NCI-H146 (cell line): Measurements from ENCODE around the gene SYTL1.

ENCODE experiments used
- DNase-seq: peaks from one replicate; lab custom pipeline; 2025; lab: John Stamatoyannopoulos, UW

SYTL1 gene

DNA sequence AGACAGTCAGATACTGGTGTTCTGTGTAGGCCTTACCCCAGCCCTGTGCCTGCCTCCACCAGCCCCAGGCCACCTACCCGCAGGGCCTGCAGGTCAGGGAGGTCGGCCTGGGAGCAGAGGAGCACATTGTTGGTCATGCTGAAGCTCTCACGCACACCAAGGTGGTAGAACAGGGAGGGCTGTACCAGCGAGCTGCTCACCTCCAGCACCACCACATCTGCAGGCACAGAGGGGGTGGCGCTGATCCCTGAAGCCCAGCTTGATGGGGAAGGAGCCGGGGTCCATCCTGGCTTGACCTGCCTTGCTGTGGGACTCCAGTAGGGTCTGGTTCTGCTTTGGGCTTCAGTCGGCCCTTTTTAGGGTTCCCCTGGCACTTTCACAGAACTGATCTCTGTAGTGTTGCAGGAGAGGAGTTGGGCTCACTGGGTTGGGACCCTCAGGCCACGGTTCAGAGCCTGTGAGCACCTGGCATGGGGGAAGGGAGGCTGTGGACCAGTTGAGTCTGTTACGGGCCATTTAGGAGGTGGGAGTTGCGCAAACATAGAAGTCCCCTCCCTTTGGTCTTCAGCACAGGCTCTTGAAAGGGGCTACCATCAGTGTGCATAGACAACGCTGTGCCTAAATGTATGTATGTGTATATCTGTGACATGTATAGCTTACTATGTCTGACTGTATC is 23.0 kb downstream of the SYTL1 start:
- DNase-seq: no peak

DNA sequence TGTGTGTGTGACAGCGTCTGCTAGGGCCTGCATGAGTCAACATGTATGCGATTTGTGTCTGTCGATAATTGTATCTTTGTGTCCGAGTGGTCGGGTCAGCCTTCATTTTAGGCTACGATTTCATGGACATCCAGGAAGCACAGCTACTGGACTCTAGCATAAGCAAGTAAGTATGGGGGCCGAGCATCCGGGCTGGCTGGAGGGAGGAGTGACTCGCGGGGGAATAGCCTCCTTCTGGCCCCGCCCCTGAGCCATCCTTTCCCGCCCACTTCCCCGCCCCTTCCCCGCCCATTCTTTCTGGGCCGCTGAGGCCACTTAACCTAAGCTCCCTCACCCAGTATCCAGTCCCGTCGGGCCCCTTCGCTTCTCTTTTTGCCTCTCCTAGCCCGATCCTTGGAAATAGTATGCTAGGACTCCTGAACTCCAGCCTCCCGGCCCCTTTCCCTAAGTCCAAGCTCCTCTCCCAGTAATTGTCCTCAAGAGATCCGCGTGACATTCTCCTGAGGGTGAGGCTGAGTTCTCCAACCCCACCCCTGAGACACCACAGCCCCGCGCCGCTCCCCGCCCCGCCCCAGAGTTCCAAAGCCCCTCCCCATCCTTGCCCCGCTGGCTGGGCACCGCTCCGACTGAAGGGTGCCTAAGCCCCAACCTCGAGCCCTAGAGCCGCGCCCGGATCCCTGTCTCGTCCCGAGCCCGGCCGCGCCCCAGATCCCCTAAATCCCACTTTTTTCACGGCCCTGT is 23.7 kb downstream of the SYTL1 start:
- peak; percentile 79 for DNase-seq

DNA sequence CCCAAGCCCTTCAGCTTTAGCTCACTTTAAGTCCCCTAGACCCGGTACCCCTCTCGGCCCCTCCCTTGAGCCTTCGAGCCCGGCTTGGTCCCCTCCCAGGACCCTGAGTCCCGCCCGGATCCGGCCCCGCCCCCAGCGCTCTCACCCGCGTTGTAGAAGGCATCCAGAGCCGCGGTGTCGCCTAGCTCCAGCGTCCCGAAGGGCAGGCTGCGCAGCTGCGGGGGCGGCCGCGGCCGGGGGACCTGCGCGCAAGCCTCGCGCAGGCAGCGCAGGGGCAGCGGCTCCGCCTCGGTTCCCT is 24.2 kb downstream of the SYTL1 start:
- DNase-seq: peak; percentile 66

- DNase-seq: peak; percentile 65
Measured at GRCh38 chr1:27366411-27367159, 24.8 kb downstream of the SYTL1 start, which contains the start of gene MAP3K6. Gene MAP3K6 (minus strand): TSS chr1:27366961. CDS start chr1:27366597, 364 bp downstream.

DNA sequence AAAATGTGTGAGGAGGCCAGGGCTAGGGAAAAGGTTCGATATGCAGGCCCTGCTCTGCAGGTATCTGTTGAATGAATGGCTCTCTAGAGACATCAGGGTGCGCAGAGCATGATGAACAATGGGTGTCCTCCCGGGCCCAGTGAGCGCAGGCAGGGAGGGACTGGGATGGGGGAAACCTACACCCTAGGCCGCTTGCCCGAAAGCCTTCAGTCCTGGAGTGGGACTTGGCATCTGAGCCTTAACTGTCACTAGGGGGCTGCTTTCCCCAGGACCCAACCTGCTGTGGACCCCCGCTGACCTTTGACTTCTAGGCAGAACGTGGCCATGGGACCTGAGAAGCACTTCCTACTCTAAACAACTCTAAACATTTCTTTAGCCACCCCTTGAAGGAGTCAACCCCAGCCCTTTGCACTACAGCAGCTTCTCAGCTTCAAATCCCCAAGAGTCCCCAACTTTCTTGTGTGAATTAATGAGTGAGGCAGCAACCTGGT is 25.4 kb downstream of the SYTL1 start:
- DNase-seq: no peak

- no peak for DNase-seq
Measured at GRCh38 chr1:27368869-27369582, 27.2 kb downstream of the SYTL1 start.

DNA sequence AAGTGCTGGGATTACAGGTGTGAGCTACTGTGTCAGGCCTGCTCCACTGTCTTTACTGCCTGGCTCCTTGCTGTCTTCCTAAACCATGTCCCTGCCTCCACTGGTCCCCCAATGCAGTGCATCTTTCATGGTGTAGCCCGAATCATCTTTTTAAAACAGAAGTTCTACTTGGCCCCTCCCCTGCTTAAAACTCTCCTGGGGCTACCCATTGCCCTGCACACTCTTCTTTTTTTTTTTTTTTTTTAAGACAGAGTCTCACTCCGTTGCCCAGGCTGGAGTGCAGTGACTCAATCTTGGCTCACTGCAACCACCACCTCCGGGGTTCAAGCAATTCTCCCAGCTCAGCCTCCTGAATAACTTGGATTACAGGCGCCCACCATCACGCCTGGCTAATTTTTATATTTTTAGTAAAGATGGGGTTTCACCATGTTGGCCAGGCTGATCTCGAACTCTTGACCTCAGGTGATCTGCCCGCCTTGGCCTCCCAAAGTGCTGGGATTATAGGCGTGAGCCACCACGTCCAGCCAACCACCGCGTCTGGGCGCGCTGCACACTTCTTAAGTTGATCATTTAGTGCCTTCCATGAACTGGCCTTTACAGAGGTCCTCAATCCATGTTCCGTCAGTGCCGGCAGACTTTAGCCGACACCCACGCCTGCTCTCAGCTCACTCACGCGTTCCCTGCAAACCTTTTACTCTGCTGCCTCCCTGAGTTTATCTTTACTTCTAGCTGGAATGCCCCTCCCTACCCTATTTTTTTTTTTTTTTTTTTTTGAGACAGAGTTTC is 30.4 kb downstream of the SYTL1 start:
- no peak for DNase-seq

DNA sequence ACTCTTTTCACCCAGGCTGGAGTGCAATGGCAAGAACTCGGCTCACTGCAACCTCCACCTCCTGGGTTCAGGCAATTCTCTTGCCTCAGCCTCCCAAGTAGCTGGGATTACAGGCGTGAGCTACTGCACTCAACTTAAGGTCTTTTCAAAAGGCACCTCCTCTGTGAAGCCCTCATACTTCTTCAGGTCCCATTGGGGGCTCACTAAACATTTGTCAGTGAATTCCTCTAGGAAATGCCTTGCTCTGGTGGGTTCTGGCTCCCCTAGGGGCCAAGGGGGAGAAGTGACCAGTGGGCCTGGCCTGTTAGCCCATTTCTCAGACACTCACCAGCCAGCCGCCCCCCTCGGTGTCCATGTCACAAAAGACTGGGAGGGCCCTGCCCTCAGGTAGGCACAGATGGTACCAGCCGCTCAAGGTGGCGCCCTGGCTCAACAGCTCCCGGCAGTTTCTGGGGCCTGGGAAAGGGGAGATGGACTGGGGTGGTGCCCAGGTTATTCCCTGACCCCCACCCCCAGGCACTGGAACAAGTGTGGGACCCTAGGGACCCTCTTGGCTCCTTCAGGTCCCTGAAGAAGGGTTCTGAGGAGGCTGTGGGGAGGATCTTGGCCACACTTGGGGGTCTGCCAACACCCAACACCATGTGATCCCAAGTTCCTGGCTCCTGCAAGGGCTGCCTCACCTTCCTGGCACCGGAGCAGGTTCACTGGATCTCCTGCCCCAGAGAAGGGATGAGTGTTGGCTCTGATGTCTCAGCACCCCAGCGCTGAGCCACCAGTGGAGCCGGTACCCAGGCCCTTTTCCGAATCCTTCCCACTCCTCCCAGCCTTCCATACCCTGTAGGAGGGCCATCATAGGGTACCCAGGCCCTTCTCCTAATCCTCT is 31.2 kb downstream of the SYTL1 start:
- no peak for DNase-seq

DNA sequence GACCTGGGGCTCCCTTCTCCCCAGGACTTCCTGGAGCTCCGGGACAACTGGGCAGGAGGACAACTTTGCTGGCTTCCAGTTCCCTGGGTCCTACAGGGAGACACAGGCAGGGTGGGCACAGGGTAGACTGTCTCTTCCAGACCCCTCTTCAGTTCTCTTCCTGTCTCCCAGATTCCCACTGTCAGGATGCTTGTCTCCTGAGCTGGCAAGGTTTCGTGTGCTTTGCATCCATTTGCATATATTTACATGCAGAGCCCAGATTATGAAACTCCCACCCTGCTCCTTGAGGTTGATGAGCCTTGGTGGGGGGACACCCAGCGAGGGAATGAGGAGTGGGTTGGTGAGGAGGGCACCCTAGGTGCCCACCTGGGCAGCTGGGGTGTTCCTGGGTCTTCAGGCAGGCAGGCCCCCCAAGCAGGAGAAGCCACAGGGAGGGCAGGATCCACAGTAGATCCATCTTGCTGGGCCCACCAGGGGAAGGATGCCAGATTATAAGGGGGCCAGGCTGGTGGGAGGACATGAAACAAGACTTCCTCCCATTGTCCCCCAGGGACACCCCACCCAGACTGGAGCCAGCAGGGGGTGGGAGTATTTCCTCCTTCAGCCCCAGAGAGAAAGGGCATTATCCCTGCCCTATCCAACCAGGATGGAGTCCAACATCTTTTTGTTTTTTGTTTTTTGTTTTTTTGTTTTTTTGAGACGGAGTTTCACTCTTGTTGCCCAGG is 32.7 kb downstream of the SYTL1 start, which contains the start of gene FCN3:
FCN3 (minus strand) TSS at position 463 of the 725 bp plus-strand sequence; CDS start at position 457, 6 bp downstream.
- no peak for DNase-seq

DNA sequence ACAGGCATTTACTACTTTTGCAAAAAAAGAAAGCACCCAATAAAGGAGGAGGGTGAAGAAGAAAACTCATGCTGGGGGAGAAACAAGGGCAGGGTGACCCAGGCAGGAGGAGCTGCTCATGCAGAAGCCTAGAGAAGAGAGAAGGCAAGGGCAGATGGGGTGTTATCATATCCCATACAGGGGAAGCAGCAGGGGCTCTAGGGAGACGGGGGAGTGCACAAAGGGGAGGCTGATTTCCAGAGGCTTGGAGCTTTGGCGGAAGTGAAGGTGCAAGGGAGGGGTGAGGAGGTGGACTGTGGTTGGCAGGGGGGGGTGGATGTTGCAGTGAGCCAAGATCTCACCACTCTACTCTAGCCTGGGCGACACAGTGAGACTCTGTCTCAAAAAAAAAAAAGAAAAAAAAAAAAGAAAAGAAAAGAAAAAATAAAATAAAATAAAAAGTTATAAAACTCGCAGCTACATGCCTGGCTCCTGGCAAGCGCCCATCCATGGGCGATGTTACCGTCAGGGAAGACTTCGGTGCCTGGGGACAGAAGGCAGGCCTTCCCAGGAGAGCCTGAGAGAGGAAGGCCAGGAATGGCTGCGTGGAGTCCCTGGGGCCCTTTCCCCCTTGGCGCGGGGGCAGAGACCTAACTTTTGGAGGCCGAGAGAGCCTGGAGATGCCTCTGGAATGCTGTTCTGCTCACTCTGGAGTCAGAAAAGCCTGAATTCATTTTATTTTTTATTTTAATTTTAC is 36.1 kb downstream of the SYTL1 start:
- DNase-seq: peak; percentile 1

GRCh38 chr1:27379564-27380122 is 37.8 kb downstream of the SYTL1 start:
- DNase-seq: no peak

GRCh38 chr1:27380224-27380623 is 38.4 kb downstream of the SYTL1 start:
- DNase-seq: no peak

DNA sequence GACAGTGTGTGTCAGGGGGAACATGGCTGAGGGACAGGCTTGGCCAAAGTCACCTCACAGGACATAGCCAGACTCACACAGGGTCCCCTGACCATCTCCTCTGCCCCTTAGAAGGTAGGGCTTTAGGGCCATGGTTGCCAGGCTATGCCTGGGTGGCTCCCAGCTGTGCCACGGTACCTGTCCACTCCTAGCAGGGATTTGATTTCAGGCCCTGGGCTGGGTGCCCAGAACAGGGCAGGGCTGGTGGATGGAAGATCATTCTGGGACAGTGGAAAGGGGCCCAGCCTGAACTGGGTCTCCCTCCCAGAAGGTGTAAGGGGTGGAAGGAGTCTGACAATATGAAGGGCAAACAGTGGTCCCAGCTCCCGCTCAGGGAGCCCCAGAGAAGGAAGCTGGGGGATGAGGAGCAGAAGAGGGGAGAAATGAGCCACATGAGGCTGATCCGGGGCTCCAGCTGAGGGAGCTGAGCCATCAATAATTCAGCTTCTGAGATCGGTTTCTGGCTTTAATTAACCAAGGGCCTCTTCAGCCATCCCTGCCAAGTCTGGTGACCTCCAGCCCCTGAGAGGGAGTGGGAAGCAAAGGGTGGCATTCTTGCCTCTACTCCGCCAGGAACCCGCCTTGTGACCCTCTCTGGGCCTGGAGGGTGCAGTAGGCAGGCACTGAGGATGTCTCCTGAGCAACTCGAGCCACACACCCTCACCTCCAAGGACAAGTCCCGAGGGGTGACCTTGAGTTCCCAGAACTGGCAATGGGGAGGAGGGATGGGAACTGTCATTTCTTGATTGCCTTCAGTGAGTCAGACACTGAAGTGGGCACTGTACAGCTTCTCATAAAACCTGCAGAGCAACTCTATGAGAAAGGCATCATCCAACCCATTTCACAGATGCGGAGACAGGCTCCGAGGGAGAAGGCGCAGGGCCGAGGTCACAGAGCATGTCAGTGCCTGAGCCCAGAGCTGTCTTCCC is 39.2 kb downstream of the SYTL1 start:
- DNase-seq: no peak

GRCh38 chr1:27381969-27382762 is 40.3 kb downstream of the SYTL1 start:
- no peak for DNase-seq

DNA sequence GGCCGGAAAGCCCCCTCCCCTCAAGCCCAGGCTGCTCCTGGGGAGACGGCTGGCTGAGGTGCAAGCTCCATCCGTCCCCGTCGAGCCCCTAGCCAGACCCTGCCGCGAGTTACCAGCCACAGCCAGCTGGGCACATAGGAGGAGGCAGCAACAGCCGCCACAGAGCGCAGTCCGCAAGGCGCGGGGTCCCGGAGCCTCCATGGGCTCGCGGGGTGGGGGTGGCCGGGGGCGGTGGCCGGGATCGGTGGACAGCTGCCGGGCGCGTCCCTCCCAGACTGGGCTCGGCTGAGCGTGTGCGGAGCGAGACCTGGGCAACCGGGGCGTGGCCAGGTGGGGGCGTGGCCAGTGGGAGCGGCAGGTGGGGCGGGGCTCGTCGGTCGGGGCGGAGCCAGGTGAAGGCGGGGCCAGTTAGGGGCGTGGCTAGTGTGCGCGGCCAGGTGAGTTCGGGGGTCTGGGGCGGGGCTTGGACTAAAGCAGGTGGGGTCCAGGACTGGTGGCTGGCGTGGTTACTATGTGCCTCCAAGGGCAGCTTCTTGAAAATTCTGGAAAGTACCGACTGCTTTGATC is 41.3 kb downstream of the SYTL1 start, which contains the start of gene CD164L2:
CD164L2 (minus strand) TSS at position 295 of the 567 bp plus-strand sequence; CDS start at position 201, 94 bp downstream.
- peak; percentile 63 for DNase-seq

DNA sequence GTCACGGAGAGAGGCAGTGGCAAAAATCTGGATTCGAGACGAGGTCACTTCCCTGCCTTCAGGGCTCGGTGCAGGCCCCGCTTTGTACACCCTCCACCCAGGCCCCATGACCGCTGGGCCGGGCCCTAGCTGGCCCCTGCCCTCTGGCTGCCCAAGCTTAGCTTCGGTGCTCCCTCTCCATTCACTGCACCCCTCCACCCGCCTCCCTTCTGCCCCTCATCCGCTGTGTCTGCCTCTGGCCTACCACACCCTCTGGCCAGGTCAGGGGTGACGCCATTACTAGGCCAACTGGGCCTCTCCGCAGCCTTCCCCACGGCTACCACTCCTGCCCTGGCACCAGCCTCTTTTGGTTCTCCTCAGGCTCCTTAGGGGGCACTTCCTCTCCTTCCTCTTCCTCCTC is 41.8 kb downstream of the SYTL1 start:
- no peak for DNase-seq
